ENCODE results near the gene IL1A.

IL1A gene

GRCh38 chr2:112762276-112762675 lies 22.0 kb downstream of the IL1A start:
- ChIA-PET CTCF (interaction anchor here (1.3 to 6.4 kb wide), 7 partner anchors 10 to 180 kb away, joined by 3 to 39 read pairs (median 4); no protein-coding TSS in a partner anchor), POLR2A (no interaction called here)
- no peak for DNase-seq (ENCODE audit: extremely low spot score)
- TF ChIP-seq CTCF (IDR thresholded peaks at IDR 0.05; ENCODE audit: control extremely low read depth, extremely low read depth, low read depth, missing control alignments) = no peak

DNA sequence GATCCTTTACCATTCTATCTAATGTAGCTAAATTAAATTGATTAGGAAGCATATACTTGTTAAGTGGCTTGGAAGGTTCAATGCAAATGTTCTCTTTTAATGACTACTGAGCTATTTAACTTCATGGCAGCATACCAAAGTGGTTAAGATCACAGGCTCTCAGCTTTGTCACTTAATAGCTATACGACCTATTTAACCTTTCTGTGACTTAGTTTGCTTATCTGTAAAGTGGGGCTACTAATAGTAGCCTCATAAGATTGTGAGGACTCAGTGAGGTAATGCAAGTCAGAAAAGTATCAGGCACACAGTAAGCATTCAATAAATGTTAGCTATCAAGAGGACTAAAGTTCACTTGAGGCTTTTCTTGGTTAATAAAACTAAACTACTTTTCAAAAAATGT lies 24.1 kb downstream of the IL1A start:
- TF ChIP-seq CTCF (IDR thresholded peaks at IDR 0.05; ENCODE audit: control extremely low read depth, extremely low read depth, low read depth, missing control alignments) = no peak
- DNase-seq (ENCODE audit: extremely low spot score) = no peak
- POLR2A ChIA-PET = no interaction called here
- CTCF ChIA-PET = interaction anchor here (1.1 to 6.4 kb wide), 6 partner anchors 8 to 182 kb away, joined by 3 to 39 read pairs (median 10); no protein-coding TSS in a partner anchor

GRCh38 chr2:112758711-112759110 lies 25.6 kb downstream of the IL1A start:
- no peak for TF ChIP-seq CTCF (IDR thresholded peaks at IDR 0.05; ENCODE audit: control extremely low read depth, extremely low read depth, low read depth, missing control alignments)
- ChIA-PET CTCF (interaction anchor here (1.2 to 6.4 kb wide), 2 partner anchors 9 to 168 kb away, joined by 3 to 39 read pairs; no protein-coding TSS in a partner anchor), POLR2A (no interaction called here)
- no peak for DNase-seq (ENCODE audit: extremely low spot score)

DNA sequence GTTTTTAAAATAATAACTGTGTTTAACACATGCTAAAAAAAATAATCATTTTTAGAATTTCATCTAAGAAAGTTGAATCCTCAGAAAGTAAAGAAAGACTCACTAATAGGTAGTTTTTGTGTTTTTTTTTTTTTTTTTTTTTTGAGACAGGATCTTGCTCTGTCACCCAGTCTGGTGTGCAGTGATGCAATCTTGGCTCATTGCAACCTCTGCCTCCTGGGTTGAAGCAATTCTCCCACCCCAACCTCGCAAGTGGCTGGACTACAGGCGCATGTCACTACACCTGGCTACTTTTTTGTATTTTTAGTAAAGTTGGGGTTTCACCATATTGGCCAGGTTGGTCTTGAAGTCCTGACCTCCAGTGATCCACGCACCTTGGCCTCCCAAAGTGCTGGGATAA lies 27.0 kb downstream of the IL1A start:
- DNase-seq (ENCODE audit: extremely low spot score) = no peak
- TF ChIP-seq CTCF (IDR thresholded peaks at IDR 0.05; ENCODE audit: control extremely low read depth, extremely low read depth, low read depth, missing control alignments) = no peak
- ChIA-PET CTCF (interaction anchor here (1.1 to 6.4 kb wide), 3 partner anchors 8 to 170 kb away, joined by 3 to 39 read pairs (median 3); no protein-coding TSS in a partner anchor), POLR2A (no interaction called here)

- TF ChIP-seq CTCF (IDR thresholded peaks at IDR 0.05; ENCODE audit: control extremely low read depth, extremely low read depth, low read depth, missing control alignments) = no peak
- ChIA-PET CTCF (interaction anchor here (0.7 to 10.6 kb wide), 3 partner anchors 40 to 185 kb away, joined by 3 to 275 read pairs (median 162); no protein-coding TSS in a partner anchor), POLR2A (no interaction called here)
- DNase-seq (ENCODE audit: extremely low spot score) = no peak
Observed at GRCh38 chr2:112756207-112756606, 28.1 kb downstream of the IL1A start.

DNA sequence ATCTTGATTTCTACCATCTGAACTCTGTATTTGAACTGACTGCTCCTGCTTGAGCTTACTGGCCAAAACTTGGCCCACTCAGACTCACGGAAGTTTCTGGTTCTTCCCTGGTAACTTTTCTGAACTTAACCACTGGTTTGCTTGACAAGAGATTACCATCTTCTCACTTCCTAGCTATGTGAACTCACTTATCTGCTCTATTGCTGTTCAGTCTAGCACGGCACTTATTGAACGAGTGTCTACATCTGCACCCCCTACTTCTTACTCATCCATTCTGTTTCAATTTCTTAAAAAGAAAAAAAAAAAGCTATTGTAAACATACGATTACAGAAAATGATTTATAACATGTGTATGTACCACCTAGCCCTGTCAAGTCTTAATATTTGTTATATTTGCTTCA lies 28.8 kb downstream of the IL1A start:
- CTCF ChIA-PET = interaction anchor here (0.7 to 10.6 kb wide), 5 partner anchors 8 to 186 kb away, joined by 3 to 275 read pairs (median 7); partner anchors contain the start of gene CKAP2L
- POLR2A ChIA-PET = no interaction called here
- no peak for TF ChIP-seq CTCF (IDR thresholded peaks at IDR 0.05; ENCODE audit: control extremely low read depth, extremely low read depth, low read depth, missing control alignments)
- no peak for DNase-seq (ENCODE audit: extremely low spot score)
